A549 (cell line): ENCODE data around the gene TTC1. TPM values are rescaled to one million over a fixed set of nuclear protein-coding genes. Genes with fewer than 3 reads are reported as not detected.

Experiments
- ATAC-seq, 2 experiments: fragments of 200-7000 bp in 1 of 2; fragments of >200 bp in 1 of 2; cut with Nextera tagmentation in 1 of 2; cut with Tn5 transposase in 1 of 2; 3 replicates each; pipeline versions ENCODE4 v1.8.0 to v1.9.1; 2018 to 2020; ENCODE audit warnings: mild to moderate bottlenecking in 1 of 2, moderate library complexity in 1 of 2
- CTCF ChIA-PET: fragments of 300-600 bp; sonication (Branson Sonifier 250); formaldehyde crosslinking; extraction: SDS; loops from one replicate; lab custom pipeline; 2021; ENCODE audit warnings: antibody characterized with exemption, inconsistent platforms; lab: Yijun Ruan, JAX
- POLR2A ChIA-PET: fragments of 350-600 bp; formaldehyde crosslinking; extraction: SDS; loops from one replicate; lab custom pipeline; 2021; ENCODE audit warnings: antibody characterized with exemption, inconsistent platforms; lab: Yijun Ruan, JAX
- DNase-seq, 2 experiments: peaks; one replicate each; pipeline versions ENCODE4 v3.0.0 to v3.0.0-alpha.2; 2011 to 2016; ENCODE audit warnings: low read depth in 1 of 2, low spot score in 1 of 2
- FAIRE-seq: peaks from 2 replicates; lab custom pipeline; 2011; peaks lifted over from hg19 to GRCh38; lab: Jason Lieb, UNC
- H3K27ac ChIP-seq, 2 experiments: fragments of >200 bp; sonication (Bioruptor Twin); formaldehyde crosslinking; 3 replicates each; pipeline ENCODE4 v1.5.1; 2016 to 2017
- H3K4me1 ChIP-seq: fragments of >200 bp; sonication (Bioruptor Twin); formaldehyde crosslinking; 3 replicates; pipeline ENCODE4 v1.6.1; 2016
- H3K4me2 ChIP-seq: fragments of >200 bp; sonication (Bioruptor Twin); formaldehyde crosslinking; 3 replicates; pipeline ENCODE4 v1.6.1; 2016
- H3K4me3 ChIP-seq: fragments of >200 bp; sonication (Bioruptor Twin); formaldehyde crosslinking; 3 replicates; pipeline ENCODE4 v1.5.1; 2016
- H3K9me3 ChIP-seq: fragments of >200 bp; sonication (Bioruptor Twin); formaldehyde crosslinking; 3 replicates; pipeline ENCODE4 v1.6.1; 2016
- BHLHE40 ChIP-seq: IDR thresholded peaks from 2 replicates; pipeline ENCODE4 v1.6.1; 2012; ENCODE audit warnings: low read depth, low read length, inconsistent platforms
- ESRRA ChIP-seq: fragments of 150-350 bp; IDR thresholded peaks from 2 replicates; pipeline ENCODE4 v1.6.1; 2014; ENCODE audit warnings: mild to moderate bottlenecking, low read length, borderline replicate concordance
- HMGXB4 ChIP-seq: fragments of 250-450 bp; sonication (Bioruptor Pico); IDR thresholded peaks from 2 replicates; pipeline ENCODE4 v1.5.0; 2021; ENCODE audit warnings: mild to moderate bottlenecking, moderate library complexity, borderline replicate concordance
- HOXB5 ChIP-seq: fragments of 250-450 bp; sonication (Bioruptor Pico); IDR thresholded peaks from 2 replicates; pipeline ENCODE4 v1.5.0; 2020; ENCODE audit warnings: mild to moderate bottlenecking, moderate library complexity
- NPAS2 ChIP-seq: fragments of 250-450 bp; sonication (Bioruptor Pico); IDR thresholded peaks from 2 replicates; pipeline ENCODE4 v1.8.0; 2022; ENCODE audit warnings: mild to moderate bottlenecking, moderate library complexity, borderline replicate concordance
- RCOR1 ChIP-seq: fragments of 150-350 bp; IDR thresholded peaks from 2 replicates; pipeline ENCODE4 v1.6.1; 2014; ENCODE audit warnings: antibody characterized with exemption, low read length, low read depth
- RNF2 ChIP-seq: fragments of 200-600 bp; sonication (generic); IDR thresholded peaks from 2 replicates; pipeline ENCODE4 v1.6.1; 2016; ENCODE audit warnings: low read depth, mild to moderate bottlenecking, antibody characterized with exemption, moderate library complexity, borderline replicate concordance
- ZFP36 ChIP-seq: fragments of 450-650 bp; IDR thresholded peaks from 2 replicates; pipeline ENCODE4 v1.6.1; 2014; ENCODE audit warnings: borderline replicate concordance; ENCODE audit not compliant: partially characterized antibody
- ZNF302 ChIP-seq: fragments of 250-450 bp; sonication (Bioruptor Pico); IDR thresholded peaks from 2 replicates; pipeline ENCODE4 v1.9.0; 2021; ENCODE audit warnings: inconsistent platforms, mild to moderate bottlenecking, moderate library complexity
- WGBS: methylation state at CpG from one replicate; pipeline ENCODE4 v1.1.6; 2017; ENCODE audit errors: missing lambda C conversion rate; 5-methylcytosine and 5-hydroxymethylcytosine counted together
- polyA plus RNA-seq, 4 experiments: library from polyadenylated mRNA; depleted of rRNA in 3 of 4; stranded (reverse); fragments of >200 nt; fragmentation: RNase III in 1 of 4; extraction: RNeasy Plus Mini Kit Qiagen cat#74134 plus additional on column Dnase treatment in 1 of 4; gene quantifications; 2 replicates in 3 of 4; 3 replicates in 1 of 4; pipeline ENCODE4 v1.2.3, GENCODE V29; 2011 to 2017
- small RNA-seq, 6 experiments: library from RNA; depleted of rRNA; stranded (forward); fragments of <200 nt; gene quantifications; one replicate each; pipeline ENCODE3, GENCODE V24; 2012
- TF ChIP-seq, protein P1 (sequence below): fragments of 250-450 bp; sonication (Bioruptor Pico); IDR thresholded peaks from 2 replicates; pipeline ENCODE4 v1.5.0; 2020; ENCODE audit warnings: low read depth, mild to moderate bottlenecking, moderate library complexity
- TF ChIP-seq, protein P2 (sequence below): fragments of >200 bp; sonication (Bioruptor Twin); formaldehyde crosslinking; IDR thresholded peaks from 2 replicates; pipeline ENCODE4 v1.6.1; 2016

The TTC1 gene
- polyA plus RNA-seq, 2 of the 4 experiments (the other 2 are of a cell fraction) = 64.9 to 79.7 TPM

GRCh38 chr5:160108124-160108523 is 99.2 kb downstream of the TTC1 start:
- CTCF ChIA-PET = interaction anchor here (0.7 to 3.1 kb wide), 5 partner anchors 11 to 845 kb away, joined by 3 to 11 read pairs (median 3); partner anchors contain the start of gene PWWP2A
- ATAC-seq (no peak), FAIRE-seq (no peak), DNase-seq (no peak)
- H3K27ac ChIP-seq = no peak overlapping the region
- TF ChIP-seq NPAS2 (CRISPR knock-in tag) (no peak), HOXB5 (CRISPR knock-in tag) (no peak), BHLHE40 (no peak), RNF2 (no peak), ZFP36 (no peak), ZNF302 (no peak), HMGXB4 (CRISPR knock-in tag) (no peak), ESRRA (no peak), RCOR1 (no peak)
- TF ChIP-seq, protein P1, sequence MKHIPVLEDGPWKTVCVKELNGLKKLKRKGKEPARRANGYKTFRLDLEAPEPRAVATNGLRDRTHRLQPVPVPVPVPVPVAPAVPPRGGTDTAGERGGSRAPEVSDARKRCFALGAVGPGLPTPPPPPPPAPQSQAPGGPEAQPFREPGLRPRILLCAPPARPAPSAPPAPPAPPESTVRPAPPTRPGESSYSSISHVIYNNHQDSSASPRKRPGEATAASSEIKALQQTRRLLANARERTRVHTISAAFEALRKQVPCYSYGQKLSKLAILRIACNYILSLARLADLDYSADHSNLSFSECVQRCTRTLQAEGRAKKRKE (CRISPR knock-in tag) = no peak
- TF ChIP-seq, protein P2, sequence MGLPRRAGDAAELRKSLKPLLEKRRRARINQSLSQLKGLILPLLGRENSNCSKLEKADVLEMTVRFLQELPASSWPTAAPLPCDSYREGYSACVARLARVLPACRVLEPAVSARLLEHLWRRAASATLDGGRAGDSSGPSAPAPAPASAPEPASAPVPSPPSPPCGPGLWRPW = no peak
- H3K4me3 ChIP-seq = no peak overlapping the region
- 0 out of 3 replicates have a peak, but pooled peaks cover 3% of the 10 kb centered on the region for H3K4me1 ChIP-seq
- POLR2A ChIA-PET = no interaction called here
- H3K4me2 ChIP-seq = no peak overlapping the region
- WGBS = 93% methylated on average over 2 of the region's 2 CpGs
- peaks cover 5% of the 10 kb centered on the region; the same call in 1 of the 3 replicates for H3K9me3 ChIP-seq

Small RNA genes within 50 kb of the gene (small RNA-seq; reads per million reads assigned to genes)
- 0 reads per million in 6 experiments for gene RF00019

Other genes with a start within 250 kb of the TTC1 start
- 4.4 and 5.1 TPM in 2 replicates for gene ADRA1B, start 92.7 kb upstream of the TTC1 start, polyA plus RNA-seq (2011; rRNA removed)
- 6.5 to 10.0 TPM (median 8.5 TPM) in 3 replicates for gene ADRA1B, start 92.7 kb upstream of the TTC1 start, polyA plus RNA-seq (2017; fragmentation: RNase III; extraction: RNeasy Plus Mini Kit Qiagen cat#74134 plus additional on column Dnase treatment)
- 10.9 and 15.2 TPM in 2 replicates for gene PWWP2A, start 110.3 kb downstream of the TTC1 start, polyA plus RNA-seq (2011; rRNA removed)
- gene PWWP2A, start 110.3 kb downstream of the TTC1 start, polyA plus RNA-seq (2017; fragmentation: RNase III; extraction: RNeasy Plus Mini Kit Qiagen cat#74134 plus additional on column Dnase treatment) = 8.7 to 9.0 TPM (median 8.8 TPM) in 3 replicates
- gene FABP6, start 220.4 kb downstream of the TTC1 start, polyA plus RNA-seq (2011; rRNA removed) = 0.62 and 0.93 TPM in 2 replicates
- 0.63 to 0.99 TPM (median 0.75 TPM) in 3 replicates for gene FABP6, start 220.4 kb downstream of the TTC1 start, polyA plus RNA-seq (2017; fragmentation: RNase III; extraction: RNeasy Plus Mini Kit Qiagen cat#74134 plus additional on column Dnase treatment)